WI38 (cell line): ENCODE results near the gene KIAA1549.

Experiments used
- H3K4me3 ChIP-seq: 2 replicates; pipeline ENCODE4 v1.5.1; 2011; ENCODE audit warnings: low read depth, mild to moderate bottlenecking, control low read depth, low read length
- CTCF ChIP-seq: IDR thresholded peaks from 2 replicates; pipeline ENCODE4 v1.5.1; 2012; ENCODE audit warnings: low read depth, mild to moderate bottlenecking, control low read depth, low read length

The KIAA1549 gene

GRCh38 chr7:138852469-138852868, 128.7 kb downstream of the KIAA1549 start:
- H3K4me3 ChIP-seq: no peak overlapping the region
- no peak for TF ChIP-seq CTCF

DNA sequence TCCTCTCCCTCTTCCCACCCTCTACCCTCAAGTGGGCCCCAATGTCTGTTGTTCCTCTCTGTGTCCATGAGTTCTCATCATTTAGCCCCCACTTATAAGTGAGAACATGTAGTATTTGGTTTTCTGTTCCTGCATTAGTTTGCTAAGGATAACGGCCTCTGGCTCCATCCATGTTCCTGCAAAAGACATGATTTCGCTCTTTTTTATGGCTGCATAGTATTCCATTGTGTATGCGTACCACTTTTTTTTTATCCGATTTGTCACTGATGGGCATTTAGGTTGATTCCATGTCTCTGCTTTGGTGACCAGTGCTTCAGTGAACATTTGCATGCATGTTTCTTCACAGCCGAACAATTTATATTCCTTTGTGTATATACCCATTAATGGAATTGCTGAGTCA, 131.5 kb downstream of the KIAA1549 start:
- no peak overlapping the region for H3K4me3 ChIP-seq
- TF ChIP-seq CTCF: no peak

DNA sequence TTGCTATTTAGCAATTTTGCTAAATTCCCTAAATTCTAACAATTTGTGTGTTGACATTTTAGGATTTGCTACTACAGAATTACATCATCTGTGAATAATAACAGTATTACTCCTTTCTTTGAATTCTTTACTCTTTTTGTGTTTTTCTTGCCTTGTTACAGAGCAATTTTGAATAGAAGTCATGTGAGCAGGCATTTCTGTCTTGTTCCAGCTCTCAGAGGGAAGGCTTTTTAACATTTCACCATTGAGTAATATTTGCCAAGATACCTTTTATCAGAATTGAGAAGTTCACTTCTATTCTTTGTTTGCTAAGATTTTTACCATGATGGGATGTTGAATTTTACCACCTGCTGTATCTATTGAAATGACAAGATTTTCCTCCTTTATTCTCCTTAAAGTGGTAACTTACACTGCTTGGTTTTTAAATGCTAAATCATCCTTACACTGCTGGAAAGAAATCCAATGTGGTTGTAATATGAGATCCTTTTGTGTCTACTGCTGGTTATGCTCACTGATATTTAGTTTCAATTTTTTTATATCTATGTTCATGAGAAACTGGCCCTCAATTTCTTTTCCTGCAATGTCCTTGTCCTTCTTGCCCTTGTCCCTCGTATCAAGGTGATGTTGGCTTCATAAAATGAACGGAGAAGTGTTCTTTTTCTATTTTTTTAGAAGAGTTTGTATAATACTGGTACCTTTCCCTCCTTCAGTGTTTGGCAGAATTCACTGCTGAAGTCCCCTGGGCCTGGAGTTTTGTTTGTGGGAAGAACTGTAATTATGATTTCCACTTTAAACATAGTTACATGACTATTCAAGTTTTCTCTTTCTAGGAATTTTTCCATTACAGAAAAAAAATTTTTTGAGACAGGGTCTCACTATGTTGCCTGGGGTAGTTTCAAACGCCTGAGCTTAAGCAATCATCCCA, 132.9 kb downstream of the KIAA1549 start:
- H3K4me3 ChIP-seq: no peak overlapping the region
- no peak for TF ChIP-seq CTCF

- TF ChIP-seq CTCF: no peak
- H3K4me3 ChIP-seq: no peak overlapping the region
Measured at GRCh38 chr7:138845711-138846110, 135.5 kb downstream of the KIAA1549 start.

GRCh38 chr7:138843632-138844580, 137.3 kb downstream of the KIAA1549 start:
- no peak for TF ChIP-seq CTCF
- no peak overlapping the region for H3K4me3 ChIP-seq

- H3K4me3 ChIP-seq: no peak overlapping the region
- TF ChIP-seq CTCF: no peak
Measured at GRCh38 chr7:138842111-138842510, 139.1 kb downstream of the KIAA1549 start.
